Measurements from ENCODE around the gene CFAP107. TPM values are rescaled to one million over a fixed set of nuclear protein-coding genes. Genes with fewer than 3 reads are reported as not detected.
A peak's percentile ranks its signal among the peaks of the same experiment; 100 is the strongest.

Gene CFAP107
- total and polyA plus RNA-seq, 9 donors = 0.26 to 2.3 (median 0.95) TPM

DNA sequence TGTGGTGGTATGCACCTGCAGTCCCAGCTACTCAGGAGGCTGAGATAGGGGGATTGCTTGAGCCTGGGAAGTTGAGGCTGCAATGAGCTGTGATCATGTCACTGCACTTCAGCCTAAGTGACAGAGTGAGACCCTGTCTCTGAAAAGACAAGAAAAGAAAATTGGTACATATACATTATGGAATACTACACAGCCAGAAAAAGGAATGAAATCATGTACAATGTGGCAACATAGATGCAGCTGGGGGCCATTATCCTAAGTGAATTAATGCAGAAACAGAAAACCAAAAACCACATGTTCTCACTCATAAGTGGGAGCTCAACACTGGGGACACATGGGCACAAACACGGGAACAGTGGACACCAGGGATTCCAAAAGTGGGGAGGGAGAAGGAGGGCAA is 7.1 kb upstream of the CFAP107 start:
- no peak overlapping the region for H3K27ac ChIP-seq (ENCODE audit: low read length)
- no peaks in the 10 kb centered on the region for H3K4me1 ChIP-seq (ENCODE audit: control insufficient read depth, insufficient read depth, low read length)
- H3K4me3 ChIP-seq (ENCODE audit: low read length) = no peak overlapping the region
- no peaks in the 10 kb centered on the region for H3K9me3 ChIP-seq (replicated peaks; ENCODE audit: control insufficient read depth, low read depth, low read length)
- no peak for DNase-seq
- 100% methylated on average over 1 of the region's 1 CpG for WGBS (ENCODE audit: insufficient coverage)
- H3K27me3 ChIP-seq (ENCODE audit: control insufficient read depth, insufficient read depth, low read length) = no peaks in the 10 kb centered on the region
- H3K36me3 ChIP-seq (ENCODE audit: control insufficient read depth, insufficient read depth, low read length) = no peaks in the 10 kb centered on the region

DNA sequence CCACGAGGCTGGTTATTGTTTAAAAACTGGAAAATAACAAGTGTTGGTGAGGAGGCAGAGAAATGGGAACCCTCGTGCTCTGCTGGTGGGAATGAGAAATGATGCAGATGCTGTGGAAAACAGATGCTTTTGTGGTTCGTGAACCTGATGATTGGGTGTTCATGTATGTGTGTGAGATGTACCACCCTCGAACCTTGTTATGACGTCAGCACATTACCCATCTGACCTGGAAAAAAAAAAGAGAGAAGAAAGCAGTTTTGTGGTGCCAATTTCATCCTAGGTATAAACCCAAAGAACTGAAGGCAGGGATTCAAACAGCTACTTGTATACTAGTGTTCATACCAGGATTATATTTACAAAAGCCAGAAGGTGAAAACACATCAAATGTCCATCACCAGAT is 6.4 kb upstream of the CFAP107 start:
- Histone ChIP-seq H3K9me3 (replicated peaks; ENCODE audit: control insufficient read depth, low read depth, low read length) (no peaks in the 10 kb centered on the region), H3K27me3 (ENCODE audit: control insufficient read depth, insufficient read depth, low read length) (no peaks in the 10 kb centered on the region), H3K36me3 (ENCODE audit: control insufficient read depth, insufficient read depth, low read length) (no peaks in the 10 kb centered on the region), H3K4me3 (ENCODE audit: low read length) (no peak overlapping the region), H3K27ac (ENCODE audit: low read length) (no peak overlapping the region), H3K4me1 (ENCODE audit: control insufficient read depth, insufficient read depth, low read length) (no peaks in the 10 kb centered on the region)
- WGBS (ENCODE audit: insufficient coverage) = 85% methylated on average over 2 of the region's 5 CpGs
- no peak for DNase-seq

DNA sequence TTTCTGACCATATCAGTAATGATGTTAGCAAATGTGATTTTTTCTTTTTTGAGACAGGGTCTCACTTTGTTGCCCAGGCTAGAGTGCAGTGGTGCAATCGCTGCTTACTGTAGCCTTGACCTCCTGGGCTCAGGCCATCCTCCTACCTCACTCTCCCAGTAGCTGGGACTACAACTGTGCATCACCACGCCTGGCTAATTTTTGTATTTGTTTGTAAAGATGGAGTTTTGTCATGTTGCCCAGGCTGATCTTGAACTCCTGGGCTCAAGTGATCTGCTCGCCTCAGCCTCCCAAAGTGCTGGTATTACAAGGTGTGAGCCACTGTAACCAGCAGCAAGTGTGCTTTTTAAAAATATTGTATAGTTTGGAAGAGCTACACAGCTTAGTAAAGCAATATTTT is 4.1 kb upstream of the CFAP107 start:
- WGBS (ENCODE audit: insufficient coverage) = 80% methylated on average over 2 of the region's 3 CpGs
- no peak for DNase-seq
- Histone ChIP-seq H3K36me3 (ENCODE audit: control insufficient read depth, insufficient read depth, low read length) (no peaks in the 10 kb centered on the region), H3K4me3 (ENCODE audit: low read length) (no peak overlapping the region), H3K27ac (ENCODE audit: low read length) (no peak overlapping the region), H3K4me1 (ENCODE audit: control insufficient read depth, insufficient read depth, low read length) (no peaks in the 10 kb centered on the region), H3K9me3 (replicated peaks; ENCODE audit: control insufficient read depth, low read depth, low read length) (no peaks in the 10 kb centered on the region), H3K27me3 (ENCODE audit: control insufficient read depth, insufficient read depth, low read length) (no peaks in the 10 kb centered on the region)

GRCh38 chr1:12745126-12745991 is 641 bp upstream of the CFAP107 start:
- Histone ChIP-seq H3K36me3 (ENCODE audit: control insufficient read depth, insufficient read depth, low read length) (no peaks in the 10 kb centered on the region), H3K4me3 (ENCODE audit: low read length) (no peak overlapping the region), H3K27ac (ENCODE audit: low read length) (no peak overlapping the region), H3K27me3 (ENCODE audit: control insufficient read depth, insufficient read depth, low read length) (no peaks in the 10 kb centered on the region), H3K4me1 (ENCODE audit: control insufficient read depth, insufficient read depth, low read length) (no peaks in the 10 kb centered on the region), H3K9me3 (replicated peaks; ENCODE audit: control insufficient read depth, low read depth, low read length) (peaks cover 13% of the 10 kb centered on the region)
- no CpG with 5 or more reads among the region's 3 CpGs for WGBS (ENCODE audit: insufficient coverage)
- DNase-seq = no peak

DNA sequence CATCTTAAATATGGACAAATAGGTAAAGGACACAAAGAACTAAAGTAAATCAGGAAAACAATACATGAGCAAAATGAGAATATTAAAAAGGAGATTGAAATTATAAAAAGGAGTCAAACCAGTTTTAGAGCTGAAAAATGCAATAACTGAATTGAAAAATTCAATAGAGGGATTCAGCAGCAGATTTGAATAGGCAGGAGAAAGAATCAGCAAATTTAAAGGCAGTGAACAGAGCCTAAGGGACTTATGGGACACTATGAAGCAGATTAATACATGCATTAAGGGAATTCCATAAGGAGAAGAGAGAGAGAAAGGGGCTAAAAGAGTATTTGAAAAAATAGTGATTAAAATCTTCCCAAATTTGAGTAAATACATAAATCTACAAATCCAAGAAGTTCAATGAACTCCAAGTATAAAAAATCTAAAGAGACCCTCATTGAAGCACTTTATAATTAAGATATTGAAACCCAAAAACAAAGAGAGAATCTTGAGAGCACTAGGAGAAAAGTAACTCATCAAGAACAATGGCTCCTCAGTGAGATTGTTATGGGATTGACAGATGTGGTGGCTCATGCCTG is 2.9 kb downstream of the CFAP107 start:
- no peak for DNase-seq
- H3K36me3 ChIP-seq (ENCODE audit: control insufficient read depth, insufficient read depth, low read length) = no peaks in the 10 kb centered on the region
- no peaks in the 10 kb centered on the region for H3K4me1 ChIP-seq (ENCODE audit: control insufficient read depth, insufficient read depth, low read length)
- no peak overlapping the region for H3K27ac ChIP-seq (ENCODE audit: low read length)
- H3K4me3 ChIP-seq (ENCODE audit: low read length) = no peak overlapping the region
- H3K27me3 ChIP-seq (ENCODE audit: control insufficient read depth, insufficient read depth, low read length) = no peaks in the 10 kb centered on the region
- peaks cover 13% of the 10 kb centered on the region for H3K9me3 ChIP-seq (replicated peaks; ENCODE audit: control insufficient read depth, low read depth, low read length)

DNA sequence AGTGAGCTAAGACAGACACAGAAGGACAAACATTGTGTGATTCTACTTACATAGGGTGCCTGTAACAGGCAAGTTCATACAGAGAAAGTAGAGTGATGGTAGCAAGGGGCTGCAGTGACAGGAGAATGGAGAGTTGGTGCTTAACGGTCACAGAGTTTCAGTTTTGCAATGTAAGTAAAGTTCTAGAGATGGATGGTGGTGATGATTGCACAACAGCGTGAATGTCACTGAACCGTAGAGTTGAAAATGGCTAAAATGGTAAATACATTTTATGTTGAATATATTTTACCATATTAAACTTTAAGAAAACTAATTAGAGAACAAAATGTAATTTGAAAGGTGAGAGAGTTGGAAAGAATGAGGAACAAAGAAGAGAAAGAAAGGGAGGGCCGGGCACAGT is 8.7 kb downstream of the CFAP107 start:
- Histone ChIP-seq H3K36me3 (ENCODE audit: control insufficient read depth, insufficient read depth, low read length) (no peaks in the 10 kb centered on the region), H3K27me3 (ENCODE audit: control insufficient read depth, insufficient read depth, low read length) (peaks cover 2% of the 10 kb centered on the region), H3K4me1 (ENCODE audit: control insufficient read depth, insufficient read depth, low read length) (no peaks in the 10 kb centered on the region), H3K9me3 (replicated peaks; ENCODE audit: control insufficient read depth, low read depth, low read length) (no peaks in the 10 kb centered on the region), H3K4me3 (ENCODE audit: low read length) (no peak overlapping the region), H3K27ac (ENCODE audit: low read length) (no peak overlapping the region)
- WGBS (ENCODE audit: insufficient coverage) = 80% methylated on average over 2 of the region's 4 CpGs
- no peak for DNase-seq

DNA sequence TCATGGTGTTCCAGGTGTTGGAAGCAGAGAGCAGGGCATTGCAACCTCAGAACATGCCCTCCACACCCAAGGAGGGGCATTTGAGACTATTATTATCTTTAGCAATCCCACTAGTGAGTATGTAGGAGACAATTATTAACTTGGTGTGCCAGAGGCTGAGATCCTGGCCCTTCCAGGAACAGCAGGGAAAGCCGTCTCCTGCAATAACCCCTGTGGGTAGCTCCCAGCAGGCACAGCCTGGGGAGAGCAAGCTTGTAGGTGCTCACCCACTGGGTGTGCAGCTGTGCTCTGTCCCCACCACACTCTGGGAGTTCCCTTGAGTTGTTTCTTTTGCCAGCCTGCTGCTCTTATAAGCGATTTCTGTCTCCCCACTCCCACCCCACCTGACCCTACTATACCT is 10.3 kb downstream of the CFAP107 start:
- H3K27me3 ChIP-seq (ENCODE audit: control insufficient read depth, insufficient read depth, low read length) = peaks cover 2% of the 10 kb centered on the region
- WGBS (ENCODE audit: insufficient coverage) = 33% methylated on average over 1 of the region's 2 CpGs
- no peaks in the 10 kb centered on the region for H3K4me1 ChIP-seq (ENCODE audit: control insufficient read depth, insufficient read depth, low read length)
- no peaks in the 10 kb centered on the region for H3K9me3 ChIP-seq (replicated peaks; ENCODE audit: control insufficient read depth, low read depth, low read length)
- no peaks in the 10 kb centered on the region for H3K36me3 ChIP-seq (ENCODE audit: control insufficient read depth, insufficient read depth, low read length)
- H3K27ac ChIP-seq (ENCODE audit: low read length) = no peak overlapping the region
- DNase-seq = no peak
- H3K4me3 ChIP-seq (ENCODE audit: low read length) = no peak overlapping the region

GRCh38 chr1:12756768-12757413 is 10.9 kb downstream of the CFAP107 start:
- H3K4me3 ChIP-seq (ENCODE audit: low read length) = no peak overlapping the region

GRCh38 chr1:12757836-12758235 is 11.8 kb downstream of the CFAP107 start:
- DNase-seq = no peak
- 77% methylated on average over 6 of the region's 6 CpGs for WGBS (ENCODE audit: insufficient coverage)
- peaks cover 2% of the 10 kb centered on the region for H3K27me3 ChIP-seq (ENCODE audit: control insufficient read depth, insufficient read depth, low read length)

More at GRCh38 chr1:12756768-12757413, 10.9 kb downstream of the CFAP107 start:
- Histone ChIP-seq H3K36me3 (ENCODE audit: control insufficient read depth, insufficient read depth, low read length) (no peaks in the 10 kb centered on the region), H3K27ac (ENCODE audit: low read length) (no peak overlapping the region), H3K9me3 (replicated peaks; ENCODE audit: control insufficient read depth, low read depth, low read length) (no peaks in the 10 kb centered on the region), H3K27me3 (ENCODE audit: control insufficient read depth, insufficient read depth, low read length) (peaks cover 2% of the 10 kb centered on the region), H3K4me1 (ENCODE audit: control insufficient read depth, insufficient read depth, low read length) (no peaks in the 10 kb centered on the region)
- peak; percentile 22 for DNase-seq
- WGBS (ENCODE audit: insufficient coverage) = 72% methylated on average over 2 of the region's 6 CpGs

DNA sequence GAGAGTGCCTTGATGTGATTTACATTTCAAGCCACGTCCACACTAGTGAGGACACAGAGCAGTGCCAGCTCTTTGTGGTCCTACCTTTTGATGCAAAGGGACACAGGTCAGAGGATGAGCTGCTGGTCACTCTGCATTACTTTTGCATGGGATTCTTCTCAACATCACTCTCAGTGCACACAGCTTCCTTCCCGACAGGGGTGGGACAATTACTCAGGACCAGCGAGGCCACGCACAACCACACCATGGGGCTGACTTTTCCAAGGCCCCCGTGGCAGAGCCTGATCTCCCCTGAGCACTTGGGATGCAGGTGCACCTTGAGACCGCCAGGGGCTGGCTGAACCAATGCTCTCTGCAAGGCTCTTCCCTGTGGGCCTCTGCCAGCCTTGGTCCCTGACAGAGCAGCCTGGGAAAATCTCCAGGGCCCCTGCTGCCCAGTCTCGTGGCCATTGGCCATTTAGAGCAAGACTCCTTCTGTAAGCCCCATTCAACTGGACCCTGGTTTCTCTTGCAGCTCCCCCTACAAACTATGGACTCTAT is 14.3 kb downstream of the CFAP107 start:
- H3K27me3 ChIP-seq (ENCODE audit: control insufficient read depth, insufficient read depth, low read length) = peaks cover 2% of the 10 kb centered on the region
- WGBS (ENCODE audit: insufficient coverage) = 56% methylated on average over 5 of the region's 7 CpGs
- DNase-seq = no peak
- no peaks in the 10 kb centered on the region for H3K36me3 ChIP-seq (ENCODE audit: control insufficient read depth, insufficient read depth, low read length)
- H3K4me3 ChIP-seq (ENCODE audit: low read length) = no peak overlapping the region
- no peaks in the 10 kb centered on the region for H3K9me3 ChIP-seq (replicated peaks; ENCODE audit: control insufficient read depth, low read depth, low read length)
- no peaks in the 10 kb centered on the region for H3K4me1 ChIP-seq (ENCODE audit: control insufficient read depth, insufficient read depth, low read length)
- no peak overlapping the region for H3K27ac ChIP-seq (ENCODE audit: low read length)

More at GRCh38 chr1:12757836-12758235, 11.8 kb downstream of the CFAP107 start:
- Histone ChIP-seq H3K27ac (ENCODE audit: low read length) (no peak overlapping the region), H3K4me1 (ENCODE audit: control insufficient read depth, insufficient read depth, low read length) (no peaks in the 10 kb centered on the region), H3K36me3 (ENCODE audit: control insufficient read depth, insufficient read depth, low read length) (no peaks in the 10 kb centered on the region), H3K9me3 (replicated peaks; ENCODE audit: control insufficient read depth, low read depth, low read length) (no peaks in the 10 kb centered on the region), H3K4me3 (ENCODE audit: low read length) (no peak overlapping the region)

Measured in muscle of leg (tissue), 11 donors.